Esophagus squamous epithelium (tissue), 4 donors: ENCODE results near the gene TBC1D23.

Source experiments
- POLR2A ChIP-seq, 4 donors: fragments of 450-650 bp; IDR thresholded peaks; one replicate each; pipeline ENCODE4 v1.6.1; 2017; ENCODE audit warnings: antibody characterized with exemption in 4 of 4, mild to moderate bottlenecking in 4 of 4, moderate library complexity in 3 of 4
- TF ChIP-seq, protein P1 (sequence below), 6 experiments: fragments of 450-650 bp in 4 of 6; fragments of 200-600 bp in 2 of 6; sonication (generic) in 2 of 6; IDR thresholded peaks; one replicate each; pipeline ENCODE4 v1.5.1; 2016 to 2019; ENCODE audit warnings: antibody characterized with exemption in 6 of 6, mild to moderate bottlenecking in 4 of 6, moderate library complexity in 4 of 6

DNA sequence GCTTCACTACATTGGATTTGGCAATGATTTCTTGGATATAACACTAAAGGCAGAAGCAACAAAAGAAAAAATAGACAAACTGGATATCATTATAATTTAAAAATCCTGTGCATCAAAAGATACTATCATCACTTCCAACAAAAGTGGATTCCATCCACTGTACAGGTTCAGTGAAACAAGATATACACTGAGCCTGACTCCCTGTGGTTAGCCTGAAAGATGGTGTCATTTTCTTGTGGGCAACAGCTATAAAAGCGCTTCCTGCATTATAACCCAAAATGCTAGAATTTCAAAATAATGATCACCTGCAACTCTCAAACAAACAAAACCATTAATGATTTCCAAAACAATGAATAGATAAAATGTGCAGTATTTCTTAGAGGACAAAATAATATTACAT lies 39.6 kb upstream of the TBC1D23 start:
- TF ChIP-seq, protein P1, sequence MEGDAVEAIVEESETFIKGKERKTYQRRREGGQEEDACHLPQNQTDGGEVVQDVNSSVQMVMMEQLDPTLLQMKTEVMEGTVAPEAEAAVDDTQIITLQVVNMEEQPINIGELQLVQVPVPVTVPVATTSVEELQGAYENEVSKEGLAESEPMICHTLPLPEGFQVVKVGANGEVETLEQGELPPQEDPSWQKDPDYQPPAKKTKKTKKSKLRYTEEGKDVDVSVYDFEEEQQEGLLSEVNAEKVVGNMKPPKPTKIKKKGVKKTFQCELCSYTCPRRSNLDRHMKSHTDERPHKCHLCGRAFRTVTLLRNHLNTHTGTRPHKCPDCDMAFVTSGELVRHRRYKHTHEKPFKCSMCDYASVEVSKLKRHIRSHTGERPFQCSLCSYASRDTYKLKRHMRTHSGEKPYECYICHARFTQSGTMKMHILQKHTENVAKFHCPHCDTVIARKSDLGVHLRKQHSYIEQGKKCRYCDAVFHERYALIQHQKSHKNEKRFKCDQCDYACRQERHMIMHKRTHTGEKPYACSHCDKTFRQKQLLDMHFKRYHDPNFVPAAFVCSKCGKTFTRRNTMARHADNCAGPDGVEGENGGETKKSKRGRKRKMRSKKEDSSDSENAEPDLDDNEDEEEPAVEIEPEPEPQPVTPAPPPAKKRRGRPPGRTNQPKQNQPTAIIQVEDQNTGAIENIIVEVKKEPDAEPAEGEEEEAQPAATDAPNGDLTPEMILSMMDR (IDR thresholded peaks at IDR 0.05) = no peak
- no peak for TF ChIP-seq POLR2A (IDR thresholded peaks at IDR 0.05)
